ENCODE data around the gene SLC5A9.
A peak's percentile ranks its signal among the peaks of the same experiment; 100 is the strongest.

Gene SLC5A9

GRCh38 chr1:48233666-48234485, 11.4 kb downstream of the SLC5A9 start:
- TF ChIP-seq CTCF (IDR thresholded peaks at IDR 0.05; ENCODE audit: low read depth, low read length, missing control alignments) = no peak
- H3K4me3 ChIP-seq (replicated peaks; ENCODE audit: low read depth, low read length) = no peak overlapping the region
- DNase-seq (ENCODE audit: extremely low read depth, low read depth) = no peak

- no peak overlapping the region for H3K4me3 ChIP-seq (replicated peaks; ENCODE audit: low read depth, low read length)
- TF ChIP-seq CTCF (IDR thresholded peaks at IDR 0.05; ENCODE audit: low read depth, low read length, missing control alignments) = no peak
- DNase-seq (ENCODE audit: extremely low read depth, low read depth) = no peak
Observed at GRCh38 chr1:48235652-48236051, 13.1 kb downstream of the SLC5A9 start.

GRCh38 chr1:48236716-48237470, 14.4 kb downstream of the SLC5A9 start:
- peak; percentile 3 for DNase-seq (ENCODE audit: extremely low read depth, low read depth)
- no peak overlapping the region for H3K4me3 ChIP-seq (replicated peaks; ENCODE audit: low read depth, low read length)
- TF ChIP-seq CTCF (IDR thresholded peaks at IDR 0.05; ENCODE audit: low read depth, low read length, missing control alignments) = peak; percentile 28

- DNase-seq (ENCODE audit: extremely low read depth, low read depth) = no peak
- no peak overlapping the region for H3K4me3 ChIP-seq (replicated peaks; ENCODE audit: low read depth, low read length)
- no peak for TF ChIP-seq CTCF (IDR thresholded peaks at IDR 0.05; ENCODE audit: low read depth, low read length, missing control alignments)
Observed at GRCh38 chr1:48242141-48242736, 19.7 kb downstream of the SLC5A9 start.

GRCh38 chr1:48245106-48245505, 22.6 kb downstream of the SLC5A9 start:
- no peak for TF ChIP-seq CTCF (IDR thresholded peaks at IDR 0.05; ENCODE audit: low read depth, low read length, missing control alignments)
- DNase-seq (ENCODE audit: extremely low read depth, low read depth) = no peak

GRCh38 chr1:48246727-48247126, 24.2 kb downstream of the SLC5A9 start:
- no peak for DNase-seq (ENCODE audit: extremely low read depth, low read depth)
- no peak overlapping the region for H3K4me3 ChIP-seq (replicated peaks; ENCODE audit: low read depth, low read length)
- no peak for TF ChIP-seq CTCF (IDR thresholded peaks at IDR 0.05; ENCODE audit: low read depth, low read length, missing control alignments)

More at GRCh38 chr1:48245106-48245505, 22.6 kb downstream of the SLC5A9 start:
- no peak overlapping the region for H3K4me3 ChIP-seq (replicated peaks; ENCODE audit: low read depth, low read length)
